ENCODE data around the gene RPS6KB2. TPM values are rescaled to one million over a fixed set of nuclear protein-coding genes. Genes with fewer than 3 reads are reported as not detected.

The RPS6KB2 gene
- total RNA-seq, 2 donors from 2014 or later, result 54.5 to 72.9 TPM

DNA sequence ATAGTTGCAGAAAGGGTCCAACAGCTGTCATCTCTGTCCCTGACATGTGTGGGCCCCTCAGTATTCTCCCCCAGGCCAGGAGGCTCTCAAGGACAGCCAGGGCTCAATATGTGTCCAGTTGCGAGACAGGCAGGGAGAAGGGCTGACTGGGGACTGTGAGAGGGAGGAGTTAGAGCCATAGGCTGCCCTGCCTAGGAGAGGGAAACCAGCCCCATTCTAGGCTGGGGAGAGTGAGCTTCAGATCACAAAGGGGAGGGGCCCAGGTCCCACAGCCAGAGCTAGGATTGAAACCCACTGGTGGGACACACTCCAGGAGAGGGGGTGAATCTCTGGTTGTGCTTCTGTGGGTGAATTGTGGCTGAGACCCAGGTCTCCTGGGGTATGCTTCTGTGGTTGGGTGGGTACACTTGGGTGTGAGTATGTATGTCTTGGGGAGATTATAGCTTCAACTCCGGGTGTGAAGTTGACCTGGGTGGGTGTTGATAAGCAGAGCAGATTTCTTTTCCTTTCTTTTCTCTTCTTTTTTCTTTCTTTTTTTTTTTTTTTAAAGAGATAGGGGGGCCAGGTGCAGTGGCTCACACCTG lies 14.9 kb upstream of the RPS6KB2 start:
- Histone ChIP-seq H3K27ac (no peak overlapping the region), H3K4me1 (replicated peaks) (peaks cover 4% of the 10 kb centered on the region), H3K9me3 (no peaks in the 10 kb centered on the region), H3K36me3 (no peaks in the 10 kb centered on the region), H3K27me3 (replicated peaks; ENCODE audit: insufficient read depth) (no peaks in the 10 kb centered on the region), H3K4me3 (no peak overlapping the region)
- DNase-seq (ENCODE audit: low spot score), result no peak
- TF ChIP-seq POLR2A (IDR thresholded peaks at IDR 0.05) (no peak), POLR2AphosphoS5 (IDR thresholded peaks at IDR 0.05) (no peak)
- TF ChIP-seq, protein P1, sequence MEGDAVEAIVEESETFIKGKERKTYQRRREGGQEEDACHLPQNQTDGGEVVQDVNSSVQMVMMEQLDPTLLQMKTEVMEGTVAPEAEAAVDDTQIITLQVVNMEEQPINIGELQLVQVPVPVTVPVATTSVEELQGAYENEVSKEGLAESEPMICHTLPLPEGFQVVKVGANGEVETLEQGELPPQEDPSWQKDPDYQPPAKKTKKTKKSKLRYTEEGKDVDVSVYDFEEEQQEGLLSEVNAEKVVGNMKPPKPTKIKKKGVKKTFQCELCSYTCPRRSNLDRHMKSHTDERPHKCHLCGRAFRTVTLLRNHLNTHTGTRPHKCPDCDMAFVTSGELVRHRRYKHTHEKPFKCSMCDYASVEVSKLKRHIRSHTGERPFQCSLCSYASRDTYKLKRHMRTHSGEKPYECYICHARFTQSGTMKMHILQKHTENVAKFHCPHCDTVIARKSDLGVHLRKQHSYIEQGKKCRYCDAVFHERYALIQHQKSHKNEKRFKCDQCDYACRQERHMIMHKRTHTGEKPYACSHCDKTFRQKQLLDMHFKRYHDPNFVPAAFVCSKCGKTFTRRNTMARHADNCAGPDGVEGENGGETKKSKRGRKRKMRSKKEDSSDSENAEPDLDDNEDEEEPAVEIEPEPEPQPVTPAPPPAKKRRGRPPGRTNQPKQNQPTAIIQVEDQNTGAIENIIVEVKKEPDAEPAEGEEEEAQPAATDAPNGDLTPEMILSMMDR (IDR thresholded peaks at IDR 0.05), result no peak
- 80% methylated on average over 2 of the region's 2 CpGs for WGBS
- intact Hi-C loops (cut with DNase I), result no loop called here

DNA sequence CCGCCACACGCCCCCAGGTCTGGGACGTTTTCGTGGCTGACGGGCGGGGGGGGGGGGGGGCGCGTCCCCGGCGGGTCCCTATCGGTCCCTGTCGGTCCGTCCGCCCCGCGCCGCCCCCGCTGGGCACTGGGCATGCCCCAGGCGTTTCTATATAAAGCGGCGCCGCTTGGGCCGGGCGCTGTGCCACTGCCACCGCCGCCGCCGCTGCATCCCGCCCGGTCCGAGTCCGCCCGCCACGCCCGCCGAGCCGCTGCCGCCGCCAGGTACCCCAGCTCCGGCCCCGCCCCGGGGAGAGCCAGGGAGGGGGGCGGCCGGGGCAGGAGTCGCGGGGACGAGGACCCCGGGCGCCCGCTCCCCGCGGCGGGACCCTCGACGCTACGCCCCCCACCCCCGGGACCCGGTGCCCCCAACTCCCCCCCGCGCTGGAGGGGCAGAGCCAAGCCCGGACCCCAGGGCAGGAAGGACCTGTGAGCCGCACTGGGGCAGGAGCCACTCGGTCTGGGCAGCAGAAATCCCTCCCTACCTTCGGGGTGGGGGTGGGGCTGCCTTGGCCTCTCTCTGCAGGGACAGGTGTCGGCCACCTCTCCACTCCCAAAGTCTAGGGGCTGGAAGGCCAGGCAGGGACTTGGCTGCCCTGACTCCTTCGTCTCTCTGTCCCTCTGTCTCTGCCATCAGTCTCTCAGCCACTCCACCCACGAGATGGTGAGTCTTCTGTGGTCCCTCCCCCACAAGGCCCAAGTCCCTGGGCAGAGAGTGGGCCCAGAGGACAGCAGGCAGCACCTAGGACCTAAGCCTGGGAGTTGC lies 12.6 kb upstream of the RPS6KB2 start, which contains the start of gene CARNS1:
Gene CARNS1, plus strand, starts transcription at position 178 of the 804 bp plus-strand sequence. Its CDS starts 522 bp downstream, at position 700.
- Histone ChIP-seq H3K9me3 (no peaks in the 10 kb centered on the region), H3K4me3 (peak within 1 kb of the TSS; percentile 18 to 30), H3K27ac (no peak within 1 kb of the TSS), H3K36me3 (no peaks in the 10 kb centered on the region), H3K4me1 (replicated peaks) (peaks cover 11% of the 10 kb centered on the region), H3K27me3 (replicated peaks; ENCODE audit: insufficient read depth) (no peaks in the 10 kb centered on the region)
- TF ChIP-seq POLR2AphosphoS5 (IDR thresholded peaks at IDR 0.05) (no peak), POLR2A (IDR thresholded peaks at IDR 0.05) (no peak)
- TF ChIP-seq, protein P1 (IDR thresholded peaks at IDR 0.05), result no peak
- DNase-seq (ENCODE audit: low spot score), result no peak
- intact Hi-C loops (cut with DNase I), result no loop called here
- WGBS, result 4% methylated on average over 26 of the region's 67 CpGs

DNA sequence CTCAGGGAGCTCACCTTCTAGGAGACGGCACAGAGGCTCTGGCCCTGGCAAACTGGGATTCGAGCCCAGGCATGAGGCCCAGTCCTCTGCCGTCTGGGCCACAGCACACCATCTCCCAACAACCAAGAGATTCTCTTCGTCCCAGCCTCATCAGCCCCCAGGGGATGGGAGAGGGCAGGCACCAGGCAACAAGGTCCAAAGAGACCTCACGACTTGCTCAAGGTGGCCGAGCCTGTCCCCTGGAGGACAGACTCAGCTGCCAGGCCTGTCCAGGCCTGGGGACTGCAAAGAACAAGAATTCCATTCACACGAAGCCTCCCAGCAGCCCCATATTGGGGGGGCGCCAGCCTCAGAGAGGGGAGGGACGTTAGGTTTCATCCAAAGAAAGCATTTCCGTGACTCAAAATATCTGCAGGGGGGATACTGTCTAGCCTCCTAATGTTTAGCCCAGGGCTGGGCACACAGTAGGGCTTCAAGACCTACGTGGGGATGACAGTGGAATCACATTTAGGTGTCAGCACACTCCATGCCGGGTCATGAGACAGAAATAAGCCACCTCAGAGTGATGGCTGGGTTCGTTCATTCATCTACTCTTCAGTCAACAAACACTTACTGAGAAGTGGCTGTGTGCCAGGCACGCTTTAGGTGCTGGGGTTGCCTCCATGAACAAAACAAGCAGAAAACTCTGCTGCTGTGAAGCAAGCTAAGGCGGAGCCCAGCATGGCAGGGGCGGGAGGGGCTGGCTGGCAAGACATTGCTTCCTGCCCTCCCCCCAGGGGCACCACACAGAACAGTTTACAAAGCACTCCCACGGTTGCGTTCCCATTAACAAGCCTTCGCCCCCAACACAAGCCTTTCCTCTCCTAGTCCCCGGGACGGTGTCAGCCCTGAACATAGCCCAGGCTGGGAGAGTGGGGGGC lies 11.6 kb upstream of the RPS6KB2 start:
- DNase-seq (ENCODE audit: low spot score), result peak; percentile 44
- Histone ChIP-seq H3K9me3 (no peaks in the 10 kb centered on the region), H3K27me3 (replicated peaks; ENCODE audit: insufficient read depth) (no peaks in the 10 kb centered on the region), H3K4me1 (replicated peaks) (peaks cover 11% of the 10 kb centered on the region), H3K27ac (no peak overlapping the region), H3K36me3 (no peaks in the 10 kb centered on the region), H3K4me3 (no peak overlapping the region)
- 46% methylated on average over 21 of the region's 21 CpGs for WGBS
- TF ChIP-seq, protein P1 (IDR thresholded peaks at IDR 0.05), result no peak
- TF ChIP-seq POLR2AphosphoS5 (IDR thresholded peaks at IDR 0.05), result no peak
- no peak for TF ChIP-seq POLR2A (IDR thresholded peaks at IDR 0.05)
- intact Hi-C loops (cut with DNase I), result no loop called here

GRCh38 chr11:67417425-67417824 lies 10.9 kb upstream of the RPS6KB2 start:
- no peak overlapping the region for H3K27ac ChIP-seq

More at GRCh38 chr11:67417425-67417824, 10.9 kb upstream of the RPS6KB2 start:
- Histone ChIP-seq H3K9me3 (no peaks in the 10 kb centered on the region), H3K4me1 (replicated peaks) (peaks cover 11% of the 10 kb centered on the region), H3K4me3 (no peak overlapping the region), H3K36me3 (no peaks in the 10 kb centered on the region), H3K27me3 (replicated peaks; ENCODE audit: insufficient read depth) (no peaks in the 10 kb centered on the region)
- TF ChIP-seq POLR2AphosphoS5 (IDR thresholded peaks at IDR 0.05) (no peak), POLR2A (IDR thresholded peaks at IDR 0.05) (no peak)
- TF ChIP-seq, protein P1 (IDR thresholded peaks at IDR 0.05), result no peak
- WGBS, result 82% methylated on average over 12 of the region's 12 CpGs
- DNase-seq (ENCODE audit: low spot score), result no peak
- intact Hi-C loops (cut with DNase I), result no loop called here

Measured in prostate gland (tissue), 2 donors.